AG20443 (cell line): ENCODE measurements around the gene UST.
"Not testable (repeated sequence)": the region's sequence is repeated elsewhere in the genome, so short reads cannot be mapped to it uniquely, and the experiment has no call there.

Experiments used
- DNase-seq: peaks from one replicate; pipeline ENCODE4 v3.0.0; 2012; ENCODE audit warnings: low spot score, mixed read lengths

UST gene

GRCh38 chr6:148765898-148766808 lies 19.3 kb downstream of the UST start:
- no peak for DNase-seq

- no peak for DNase-seq
Measured at GRCh38 chr6:148768646-148769270, 21.9 kb downstream of the UST start.

- DNase-seq, result no peak
Measured at GRCh38 chr6:148769304-148769968, 22.6 kb downstream of the UST start.

GRCh38 chr6:148770408-148771211 lies 23.8 kb downstream of the UST start:
- no peak for DNase-seq

- DNase-seq, result no peak
Measured at GRCh38 chr6:148771212-148771601, 24.4 kb downstream of the UST start.

- DNase-seq, result no peak
Measured at GRCh38 chr6:148771896-148772554, 25.2 kb downstream of the UST start.

- no peak for DNase-seq
Measured at GRCh38 chr6:148775161-148775560, 28.3 kb downstream of the UST start.

GRCh38 chr6:148776321-148777308 lies 29.8 kb downstream of the UST start:
- DNase-seq, result peak; percentile 82

GRCh38 chr6:148779142-148779562 lies 32.3 kb downstream of the UST start:
- peak; percentile 26 for DNase-seq

GRCh38 chr6:148780423-148780822 lies 33.6 kb downstream of the UST start:
- DNase-seq, result not testable (repeated sequence)

- DNase-seq, result no peak
Measured at GRCh38 chr6:148780918-148781436, 34.1 kb downstream of the UST start.

- DNase-seq, result no peak
Measured at GRCh38 chr6:148789948-148790347, 43.1 kb downstream of the UST start.

- DNase-seq, result no peak
Measured at GRCh38 chr6:148790404-148790803, 43.6 kb downstream of the UST start.

GRCh38 chr6:148790817-148791216 lies 44.0 kb downstream of the UST start:
- no peak for DNase-seq

- no peak for DNase-seq
Measured at GRCh38 chr6:148791372-148791771, 44.5 kb downstream of the UST start.

- DNase-seq, result no peak
Measured at GRCh38 chr6:148793721-148794120, 46.9 kb downstream of the UST start.

GRCh38 chr6:148794797-148795196 lies 48.0 kb downstream of the UST start:
- DNase-seq, result no peak

- no peak for DNase-seq
Measured at GRCh38 chr6:148795563-148795962, 48.7 kb downstream of the UST start.

GRCh38 chr6:148799647-148800046 lies 52.8 kb downstream of the UST start:
- DNase-seq, result no peak

GRCh38 chr6:148800536-148800935 lies 53.7 kb downstream of the UST start:
- peak; percentile 59 for DNase-seq
